Prostate gland (tissue), 2 donors: ENCODE results near the gene RPL28.

ENCODE experiments used
- POLR2AphosphoS5 ChIP-seq: sonication (generic); formaldehyde crosslinking; IDR thresholded peaks from one replicate; pipeline ENCODE4 v1.6.1; 2017; ENCODE audit warnings: antibody characterized with exemption
- TF ChIP-seq, protein P1 (sequence below), 4 experiments: fragments of 200-600 bp in 2 of 4; fragments of 450-650 bp in 2 of 4; sonication (generic) in 2 of 4; IDR thresholded peaks; 1 replicate in 3 of 4; 2 replicates in 1 of 4; pipeline ENCODE4 v1.5.1; 2016 to 2019; ENCODE audit warnings: antibody characterized with exemption in 4 of 4, mild to moderate bottlenecking in 2 of 4, moderate library complexity in 2 of 4

DNA sequence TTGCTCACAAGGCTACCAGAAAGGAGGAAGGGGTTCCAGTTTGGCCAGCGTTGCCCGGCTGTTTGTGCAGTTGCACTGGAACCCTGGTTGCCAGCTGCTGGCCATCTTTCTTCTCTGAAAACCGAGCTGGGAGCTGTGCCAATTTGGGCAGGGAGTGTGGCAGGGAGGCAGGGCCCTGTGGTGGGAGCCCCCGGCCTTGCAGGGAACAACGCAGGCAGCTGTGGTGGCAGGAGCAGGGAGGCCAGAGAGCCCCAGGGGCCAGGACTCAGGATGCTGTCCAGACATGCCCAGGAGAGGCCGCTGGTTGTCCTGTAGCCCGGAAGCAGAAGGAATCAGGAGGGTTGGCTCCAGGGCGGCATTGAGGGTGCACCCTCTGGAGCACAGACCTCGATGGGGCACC is 41.3 kb upstream of the RPL28 start:
- TF ChIP-seq, protein P1, sequence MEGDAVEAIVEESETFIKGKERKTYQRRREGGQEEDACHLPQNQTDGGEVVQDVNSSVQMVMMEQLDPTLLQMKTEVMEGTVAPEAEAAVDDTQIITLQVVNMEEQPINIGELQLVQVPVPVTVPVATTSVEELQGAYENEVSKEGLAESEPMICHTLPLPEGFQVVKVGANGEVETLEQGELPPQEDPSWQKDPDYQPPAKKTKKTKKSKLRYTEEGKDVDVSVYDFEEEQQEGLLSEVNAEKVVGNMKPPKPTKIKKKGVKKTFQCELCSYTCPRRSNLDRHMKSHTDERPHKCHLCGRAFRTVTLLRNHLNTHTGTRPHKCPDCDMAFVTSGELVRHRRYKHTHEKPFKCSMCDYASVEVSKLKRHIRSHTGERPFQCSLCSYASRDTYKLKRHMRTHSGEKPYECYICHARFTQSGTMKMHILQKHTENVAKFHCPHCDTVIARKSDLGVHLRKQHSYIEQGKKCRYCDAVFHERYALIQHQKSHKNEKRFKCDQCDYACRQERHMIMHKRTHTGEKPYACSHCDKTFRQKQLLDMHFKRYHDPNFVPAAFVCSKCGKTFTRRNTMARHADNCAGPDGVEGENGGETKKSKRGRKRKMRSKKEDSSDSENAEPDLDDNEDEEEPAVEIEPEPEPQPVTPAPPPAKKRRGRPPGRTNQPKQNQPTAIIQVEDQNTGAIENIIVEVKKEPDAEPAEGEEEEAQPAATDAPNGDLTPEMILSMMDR (IDR thresholded peaks at IDR 0.05): no peak
- no peak for TF ChIP-seq POLR2AphosphoS5
